Activated CD8-positive, alpha-beta memory T cell treated with anti-CD3 and anti-CD28 coated beads for 24 hours (primary cell): ENCODE results near the gene RGS16.

Source experiments
- DNase-seq: peaks from one replicate; pipeline ENCODE4 v3.0.0-alpha.2; 2020

Gene RGS16

GRCh38 chr1:182607566-182607965 is 3.4 kb upstream of the RGS16 start:
- DNase-seq, result peak; percentile 21

GRCh38 chr1:182603646-182604174 is 479 bp downstream of the RGS16 start:
- no peak for DNase-seq

GRCh38 chr1:182602935-182603645 is 1.1 kb downstream of the RGS16 start:
- DNase-seq, result no peak

GRCh38 chr1:182601913-182602312 is 2.3 kb downstream of the RGS16 start:
- DNase-seq, result no peak

- DNase-seq, result peak; percentile 81
Measured at GRCh38 chr1:182601416-182601786, 2.8 kb downstream of the RGS16 start.

- peak; percentile 59 for DNase-seq
Measured at GRCh38 chr1:182600745-182601415, 3.3 kb downstream of the RGS16 start.

GRCh38 chr1:182600036-182600713 is 4.0 kb downstream of the RGS16 start:
- DNase-seq, result peak; percentile 56

- peak; percentile 65 for DNase-seq
Measured at GRCh38 chr1:182599339-182599738, 4.8 kb downstream of the RGS16 start.

GRCh38 chr1:182598296-182598695 is 5.9 kb downstream of the RGS16 start:
- DNase-seq, result peak; percentile 57

- peak; percentile 55 for DNase-seq
Measured at GRCh38 chr1:182596934-182597333, 7.3 kb downstream of the RGS16 start.

GRCh38 chr1:182595641-182596240 is 8.4 kb downstream of the RGS16 start:
- peak; percentile 87 for DNase-seq

GRCh38 chr1:182589931-182590330 is 14.3 kb downstream of the RGS16 start:
- no peak for DNase-seq

GRCh38 chr1:182589520-182589919 is 14.7 kb downstream of the RGS16 start:
- DNase-seq, result no peak

- peak; percentile 78 for DNase-seq
Measured at GRCh38 chr1:182588500-182589396, 15.4 kb downstream of the RGS16 start, which contains the start of gene RNASEL. TSS of gene RNASEL (minus strand) at chr1:182589256. CDS start at chr1:182586806, 2,450 bp downstream.

- DNase-seq, result no peak
Measured at GRCh38 chr1:182587666-182588499, 16.3 kb downstream of the RGS16 start.

- no peak for DNase-seq
Measured at GRCh38 chr1:182587093-182587492, 17.1 kb downstream of the RGS16 start.

- DNase-seq, result no peak
Measured at GRCh38 chr1:182586380-182586779, 17.8 kb downstream of the RGS16 start.

- no peak for DNase-seq
Measured at GRCh38 chr1:182584746-182585145, 19.4 kb downstream of the RGS16 start.

GRCh38 chr1:182580736-182581135 is 23.5 kb downstream of the RGS16 start:
- DNase-seq, result no peak

GRCh38 chr1:182575540-182576149 is 28.5 kb downstream of the RGS16 start:
- DNase-seq, result no peak

GRCh38 chr1:182574156-182574555 is 30.0 kb downstream of the RGS16 start:
- DNase-seq, result no peak
